Measurements from ENCODE around the gene UEVLD. TPM values are rescaled to one million over a fixed set of nuclear protein-coding genes. Genes with fewer than 3 reads are reported as not detected.
"Not testable (repeated sequence)": the region's sequence is repeated elsewhere in the genome, so short reads cannot be mapped to it uniquely, and the experiment has no call there.

The UEVLD gene
- total and polyA plus RNA-seq, 4 donors = 5.7 to 15.5 (median 6.7) TPM

- 79% methylated on average over 5 of the region's 5 CpGs for WGBS
- H3K4me1 ChIP-seq (ENCODE audit: control insufficient read depth in 4 of 4, insufficient read depth in 4 of 4, low read length in 3 of 4) = peaks cover 0 to under 1% (median 0%) of the 10 kb centered on the region in 4 donors
- H3K27ac ChIP-seq (ENCODE audit: low read depth in 1 of 2, low read length in 2 of 2) = no peak overlapping the region
- TF ChIP-seq, protein P1, sequence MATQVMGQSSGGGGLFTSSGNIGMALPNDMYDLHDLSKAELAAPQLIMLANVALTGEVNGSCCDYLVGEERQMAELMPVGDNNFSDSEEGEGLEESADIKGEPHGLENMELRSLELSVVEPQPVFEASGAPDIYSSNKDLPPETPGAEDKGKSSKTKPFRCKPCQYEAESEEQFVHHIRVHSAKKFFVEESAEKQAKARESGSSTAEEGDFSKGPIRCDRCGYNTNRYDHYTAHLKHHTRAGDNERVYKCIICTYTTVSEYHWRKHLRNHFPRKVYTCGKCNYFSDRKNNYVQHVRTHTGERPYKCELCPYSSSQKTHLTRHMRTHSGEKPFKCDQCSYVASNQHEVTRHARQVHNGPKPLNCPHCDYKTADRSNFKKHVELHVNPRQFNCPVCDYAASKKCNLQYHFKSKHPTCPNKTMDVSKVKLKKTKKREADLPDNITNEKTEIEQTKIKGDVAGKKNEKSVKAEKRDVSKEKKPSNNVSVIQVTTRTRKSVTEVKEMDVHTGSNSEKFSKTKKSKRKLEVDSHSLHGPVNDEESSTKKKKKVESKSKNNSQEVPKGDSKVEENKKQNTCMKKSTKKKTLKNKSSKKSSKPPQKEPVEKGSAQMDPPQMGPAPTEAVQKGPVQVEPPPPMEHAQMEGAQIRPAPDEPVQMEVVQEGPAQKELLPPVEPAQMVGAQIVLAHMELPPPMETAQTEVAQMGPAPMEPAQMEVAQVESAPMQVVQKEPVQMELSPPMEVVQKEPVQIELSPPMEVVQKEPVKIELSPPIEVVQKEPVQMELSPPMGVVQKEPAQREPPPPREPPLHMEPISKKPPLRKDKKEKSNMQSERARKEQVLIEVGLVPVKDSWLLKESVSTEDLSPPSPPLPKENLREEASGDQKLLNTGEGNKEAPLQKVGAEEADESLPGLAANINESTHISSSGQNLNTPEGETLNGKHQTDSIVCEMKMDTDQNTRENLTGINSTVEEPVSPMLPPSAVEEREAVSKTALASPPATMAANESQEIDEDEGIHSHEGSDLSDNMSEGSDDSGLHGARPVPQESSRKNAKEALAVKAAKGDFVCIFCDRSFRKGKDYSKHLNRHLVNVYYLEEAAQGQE (IDR thresholded peaks at IDR 0.05) = no peak
- TF ChIP-seq EGR1 (IDR thresholded peaks at IDR 0.05; ENCODE audit: low read depth in 2 of 2) = no peak
- no peak for TF ChIP-seq ATF3 (IDR thresholded peaks at IDR 0.05)
- TF ChIP-seq SP1 (IDR thresholded peaks at IDR 0.05) = no peak
- TF ChIP-seq JUND (IDR thresholded peaks at IDR 0.05) = no peak
- no peak for TF ChIP-seq TAF1 (conservative IDR thresholded peaks at IDR 0.05)
- TF ChIP-seq GABPA (IDR thresholded peaks at IDR 0.05 in 1 of 2, conservative IDR thresholded peaks at IDR 0.05 in 1 of 2) = no peak
- TF ChIP-seq RAD21 (IDR thresholded peaks at IDR 0.05) = no peak
- TF ChIP-seq NR2F2 (IDR thresholded peaks at IDR 0.05) = no peak
- H3K9me3 ChIP-seq (ENCODE audit: control insufficient read depth in 4 of 4, low read length in 3 of 4) = no peaks in the 10 kb centered on the region
- no peak overlapping the region for H3K4me3 ChIP-seq (ENCODE audit: low read depth in 1 of 3, low read length in 3 of 3)
- peaks cover 0 to 2% (median 0%) of the 10 kb centered on the region in 4 donors for H3K36me3 ChIP-seq (ENCODE audit: control insufficient read depth in 4 of 4, insufficient read depth in 3 of 4, low read depth in 1 of 4, low read length in 3 of 4)
- DNase-seq (ENCODE audit: low spot score) = no peak
- no peaks in the 10 kb centered on the region for H3K27me3 ChIP-seq (ENCODE audit: control insufficient read depth in 4 of 4, insufficient read depth in 4 of 4, low read length in 3 of 4)
- H3K9ac ChIP-seq (ENCODE audit: low read depth in 1 of 2, low read length in 2 of 2) = no peak overlapping the region
These were observed 6.6 kb upstream of the UEVLD start for GRCh38 chr11:18594999-18595749.

DNA sequence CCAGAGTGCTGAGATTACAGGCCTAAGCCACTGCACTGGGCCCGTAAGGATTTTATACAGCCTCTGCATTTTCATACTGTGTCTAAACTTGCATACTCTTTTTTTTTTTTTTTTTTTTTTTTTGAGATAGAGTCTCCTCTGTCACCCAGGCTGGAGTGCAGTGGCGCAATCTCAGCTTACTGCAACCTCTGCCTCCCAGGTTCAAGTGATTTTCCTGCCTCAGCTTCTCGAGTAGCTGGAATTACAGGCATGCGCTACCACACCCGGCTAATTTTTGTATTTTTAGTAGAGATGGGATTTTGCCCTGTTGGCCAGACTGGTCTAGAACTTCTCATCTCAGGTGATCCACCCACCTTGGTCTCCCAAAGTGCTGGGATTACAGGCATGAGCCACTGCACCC, 5.6 kb upstream of the UEVLD start:
- not testable (repeated sequence) for H3K27ac ChIP-seq (ENCODE audit: low read depth in 1 of 2, low read length in 2 of 2); H3K9ac ChIP-seq (ENCODE audit: low read depth in 1 of 2, low read length in 2 of 2); H3K4me3 ChIP-seq (ENCODE audit: low read depth in 1 of 3, low read length in 3 of 3); DNase-seq (ENCODE audit: low spot score); H3K36me3 ChIP-seq (ENCODE audit: control insufficient read depth in 4 of 4, insufficient read depth in 3 of 4, low read depth in 1 of 4, low read length in 3 of 4); H3K9me3 ChIP-seq (ENCODE audit: control insufficient read depth in 4 of 4, low read length in 3 of 4); H3K27me3 ChIP-seq (ENCODE audit: control insufficient read depth in 4 of 4, insufficient read depth in 4 of 4, low read length in 3 of 4)
- 88% methylated on average over 5 of the region's 5 CpGs for WGBS
- H3K4me1 ChIP-seq (ENCODE audit: control insufficient read depth in 4 of 4, insufficient read depth in 4 of 4, low read length in 3 of 4) = peaks cover 0 to 10% (median 9%) of the 10 kb centered on the region in 4 donors

DNA sequence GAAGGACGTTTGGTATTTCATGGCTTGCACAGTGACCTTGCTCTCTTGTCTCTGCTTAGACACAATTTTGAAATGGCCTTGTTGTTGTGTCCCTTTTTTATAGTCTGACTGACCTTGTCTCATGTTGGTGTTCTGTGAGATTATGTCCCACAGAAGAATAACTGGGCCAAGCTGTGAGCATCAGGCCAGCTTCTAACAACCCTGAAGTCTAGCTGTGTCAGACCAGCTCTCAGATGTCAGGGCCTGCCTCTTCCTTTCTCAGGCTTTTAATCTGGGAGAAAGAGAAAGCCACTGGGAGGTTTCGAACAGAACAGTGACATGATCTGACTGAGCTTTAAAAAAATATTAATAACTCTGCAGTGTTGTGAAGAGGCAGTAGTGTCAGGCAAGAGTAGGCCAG, 2.0 kb upstream of the UEVLD start:
- H3K36me3 ChIP-seq (ENCODE audit: control insufficient read depth in 4 of 4, insufficient read depth in 3 of 4, low read depth in 1 of 4, low read length in 3 of 4) = peaks cover 0 to 2% (median under 1%) of the 10 kb centered on the region in 4 donors
- no peak overlapping the region for H3K27ac ChIP-seq (ENCODE audit: low read depth in 1 of 2, low read length in 2 of 2)
- TF ChIP-seq FOXA1 (IDR thresholded peaks at IDR 0.05) (no peak), FOXA2 (IDR thresholded peaks at IDR 0.05) (no peak), TAF1 (conservative IDR thresholded peaks at IDR 0.05) (no peak), HNF4A (conservative IDR thresholded peaks at IDR 0.05) (no peak), MAX (IDR thresholded peaks at IDR 0.05) (no peak)
- peaks cover 0 to 18% (median 11%) of the 10 kb centered on the region in 4 donors for H3K4me1 ChIP-seq (ENCODE audit: control insufficient read depth in 4 of 4, insufficient read depth in 4 of 4, low read length in 3 of 4)
- H3K4me3 ChIP-seq (ENCODE audit: low read depth in 1 of 3, low read length in 3 of 3) = no peak overlapping the region
- H3K9ac ChIP-seq (ENCODE audit: low read depth in 1 of 2, low read length in 2 of 2) = no peak overlapping the region
- no peaks in the 10 kb centered on the region for H3K27me3 ChIP-seq (ENCODE audit: control insufficient read depth in 4 of 4, insufficient read depth in 4 of 4, low read length in 3 of 4)
- DNase-seq (ENCODE audit: low spot score) = no peak
- WGBS = 74% methylated on average over 2 of the region's 2 CpGs
- no peaks in the 10 kb centered on the region for H3K9me3 ChIP-seq (ENCODE audit: control insufficient read depth in 4 of 4, low read length in 3 of 4)
